H1 (cell line): ENCODE data around the gene TSPEAR. TPM values are rescaled to one million over a fixed set of nuclear protein-coding genes. Genes with fewer than 3 reads are reported as not detected.

Experiments
- CTCF ChIA-PET: fragments of 300-600 bp; sonication (Branson Sonifier 250); formaldehyde crosslinking; loops from one replicate; lab custom pipeline; 2021; ENCODE audit not compliant: partially characterized antibody; lab: Charles Lee
- POLR2A ChIA-PET: fragments of 300-600 bp; sonication (Branson Sonifier 250); formaldehyde crosslinking; loops from one replicate; lab custom pipeline; 2021; ENCODE audit warnings: inconsistent platforms; ENCODE audit not compliant: partially characterized antibody; lab: Charles Lee
- DNase-seq, 2 experiments: peaks; one replicate each; pipeline versions ENCODE4 v3.0.0 to v3.0.0-alpha.2; 2010 to 2022; ENCODE audit warnings: low spot score in 2 of 2, low read depth in 1 of 2, mixed read lengths in 1 of 2
- FAIRE-seq: peaks from 2 replicates; lab custom pipeline; 2011; peaks lifted over from hg19 to GRCh38; lab: Jason Lieb, UNC
- H2AFZ ChIP-seq: 2 replicates; pipeline ENCODE4 v1.8.1; 2012; ENCODE audit warnings: low read length, inconsistent platforms
- H2AK5ac ChIP-seq: 2 replicates; pipeline ENCODE4 v1.6.1; 2013; ENCODE audit warnings: low read depth, low read length
- H2BK120ac ChIP-seq: replicated peaks from 2 replicates; pipeline ENCODE3; 2013; ENCODE audit warnings: low read depth, low read length, inconsistent platforms
- H2BK12ac ChIP-seq: 2 replicates; pipeline ENCODE4 v1.6.1; 2013; ENCODE audit warnings: low read depth, low read length
- H2BK15ac ChIP-seq: 2 replicates; pipeline ENCODE4 v1.6.1; 2013; ENCODE audit warnings: low read length
- H2BK20ac ChIP-seq: 2 replicates; pipeline ENCODE4 v1.6.1; 2013; ENCODE audit warnings: low read length
- H2BK5ac ChIP-seq: 2 replicates; pipeline ENCODE4 v1.6.1; 2013; ENCODE audit warnings: low read depth, low read length
- H3K14ac ChIP-seq: 2 replicates; pipeline ENCODE4 v1.6.1; 2013; ENCODE audit warnings: inconsistent platforms; ENCODE audit not compliant: insufficient read length
- H3K18ac ChIP-seq: 2 replicates; pipeline ENCODE4 v1.6.1; 2013; ENCODE audit warnings: low read length; ENCODE audit errors: extremely low read depth
- H3K23ac ChIP-seq: 2 replicates; pipeline ENCODE4 v1.6.1; 2013; ENCODE audit warnings: inconsistent platforms; ENCODE audit not compliant: insufficient read length
- H3K23me2 ChIP-seq: 2 replicates; pipeline ENCODE4 v1.6.1; 2013; ENCODE audit warnings: low read depth, low read length
- H3K27ac ChIP-seq: 2 replicates; pipeline ENCODE4 v1.6.1; 2011; ENCODE audit warnings: low read depth, low read length, inconsistent platforms
- H3K27me3 ChIP-seq, 4 experiments: replicated peaks in 1 of 4; 1 replicate in 1 of 4; 2 replicates in 3 of 4; pipeline versions ENCODE4 v1.6.1 to v1.8.1; 2011 to 2013; ENCODE audit warnings: low read length in 3 of 4, mild to moderate bottlenecking in 3 of 4, inconsistent platforms in 2 of 4, mixed read lengths in 2 of 4, moderate library complexity in 1 of 4; ENCODE audit not compliant: control insufficient read depth in 3 of 4, insufficient read depth in 3 of 4; ENCODE audit errors: extremely low read depth in 1 of 4
- H3K36me3 ChIP-seq, 4 experiments: 2 replicates each; pipeline versions ENCODE4 v1.6.1 to v1.8.1; 2011 to 2013; ENCODE audit warnings: mild to moderate bottlenecking in 4 of 4, low read length in 3 of 4, moderate library complexity in 2 of 4, control low read depth in 1 of 4, inconsistent platforms in 1 of 4; ENCODE audit not compliant: insufficient read depth in 4 of 4, control insufficient read depth in 2 of 4
- H3K4ac ChIP-seq: replicated peaks from 2 replicates; pipeline ENCODE3; 2013; ENCODE audit warnings: low read length, low read depth, mixed read lengths, inconsistent platforms; ENCODE audit not compliant: insufficient read length
- H3K4me1 ChIP-seq, 4 experiments: replicated peaks in 1 of 4; 1 replicate in 1 of 4; 2 replicates in 3 of 4; pipeline versions ENCODE4 v1.6.1 to v1.8.1; 2011 to 2013; ENCODE audit warnings: low read length in 3 of 4, inconsistent platforms in 2 of 4, mixed read lengths in 1 of 4; ENCODE audit not compliant: insufficient read depth in 4 of 4, control insufficient read depth in 3 of 4
- H3K4me2 ChIP-seq, 2 experiments: 2 replicates each; pipeline versions ENCODE4 v1.6.1 to v1.8.1; 2011 to 2013; ENCODE audit warnings: low read depth in 2 of 2, low read length in 2 of 2, control low read depth in 1 of 2, inconsistent platforms in 1 of 2, mild to moderate bottlenecking in 1 of 2; ENCODE audit not compliant: insufficient read depth in 1 of 2
- H3K4me3 ChIP-seq, 4 experiments: fragments of 200-600, 300-600 bp in 1 of 4; sonication (generic), shearing (Covaris generic), sonication (Bioruptor Twin) in 1 of 4; 2 replicates each; pipeline versions ENCODE4 v1.5.1 to v1.8.1; 2011 to 2016; ENCODE audit warnings: low read length in 4 of 4, low read depth in 3 of 4, control low read depth in 2 of 4, inconsistent platforms in 2 of 4, mild to moderate bottlenecking in 2 of 4, mixed read lengths in 1 of 4, moderate library complexity in 1 of 4; ENCODE audit not compliant: insufficient read depth in 2 of 4; ENCODE audit errors: extremely low read depth in 1 of 4
- H3K56ac ChIP-seq: replicated peaks from 2 replicates; pipeline ENCODE3; 2013; ENCODE audit warnings: low read depth, mild to moderate bottlenecking, mixed read lengths, low read length, inconsistent platforms; ENCODE audit not compliant: insufficient read length
- H3K79me1 ChIP-seq: 2 replicates; pipeline ENCODE4 v1.6.1; 2013; ENCODE audit warnings: low read depth, low read length, control low read depth
- H3K79me2 ChIP-seq, 2 experiments: 2 replicates each; pipeline versions ENCODE4 v1.6.1 to v1.8.1; 2012 to 2013; ENCODE audit warnings: low read length in 2 of 2, mild to moderate bottlenecking in 2 of 2, inconsistent platforms in 1 of 2; ENCODE audit not compliant: insufficient read depth in 2 of 2, control insufficient read depth in 1 of 2
- H3K9ac ChIP-seq, 4 experiments: replicated peaks in 1 of 4; 1 replicate in 1 of 4; 2 replicates in 3 of 4; pipeline versions ENCODE4 v1.6.1 to v1.8.1; 2011 to 2013; ENCODE audit warnings: low read depth in 3 of 4, low read length in 3 of 4, control low read depth in 2 of 4, mild to moderate bottlenecking in 2 of 4, moderate library complexity in 2 of 4, inconsistent platforms in 1 of 4; ENCODE audit errors: extremely low read depth in 1 of 4
- H3K9me3 ChIP-seq, 2 experiments: 2 replicates each; pipeline versions ENCODE4 v1.6.1 to v1.8.1; 2012 to 2013; ENCODE audit warnings: mild to moderate bottlenecking in 2 of 2, moderate library complexity in 2 of 2, control low read depth in 1 of 2, inconsistent platforms in 1 of 2, low read depth in 1 of 2, low read length in 1 of 2, mixed read lengths in 1 of 2; ENCODE audit not compliant: insufficient read depth in 2 of 2
- H4K20me1 ChIP-seq, 2 experiments: replicated peaks in 1 of 2; 2 replicates each; pipeline versions ENCODE3 to v1.8.1; 2011 to 2013; ENCODE audit warnings: inconsistent platforms in 2 of 2, low read length in 2 of 2, mild to moderate bottlenecking in 1 of 2; ENCODE audit not compliant: insufficient read depth in 2 of 2, control insufficient read depth in 1 of 2
- H4K5ac ChIP-seq: 2 replicates; pipeline ENCODE4 v1.6.1; 2013; ENCODE audit warnings: low read length, low read depth, mixed read lengths, inconsistent platforms; ENCODE audit not compliant: insufficient read length
- H4K8ac ChIP-seq: 2 replicates; pipeline ENCODE4 v1.8.0; 2013; ENCODE audit warnings: mild to moderate bottlenecking, moderate library complexity, low read length, inconsistent platforms; ENCODE audit not compliant: insufficient read depth; ENCODE audit errors: extremely low read depth
- H4K91ac ChIP-seq: replicated peaks from 2 replicates; pipeline ENCODE3; 2013; ENCODE audit warnings: low read length, mixed read lengths, inconsistent platforms; ENCODE audit not compliant: insufficient read length
- ASH2L ChIP-seq: fragments of 200-600, 300-600 bp; sonication (generic); IDR thresholded peaks from one replicate; pipeline ENCODE4 v1.7.1; 2017; ENCODE audit warnings: low read length
- CEBPB ChIP-seq: IDR thresholded peaks from 2 replicates; pipeline ENCODE4 v1.6.1; 2012; ENCODE audit warnings: low read depth, low read length
- CREB1 ChIP-seq: IDR thresholded peaks from 2 replicates; pipeline ENCODE4 v1.6.1; 2012; ENCODE audit warnings: inconsistent platforms
- KDM4A ChIP-seq: IDR thresholded peaks from one replicate; pipeline ENCODE4 v1.7.1; 2012; ENCODE audit warnings: low read depth, mild to moderate bottlenecking, moderate library complexity, low read length, inconsistent platforms; ENCODE audit not compliant: severe bottlenecking
- MAX ChIP-seq: IDR thresholded peaks from 2 replicates; pipeline ENCODE4 v1.6.1; 2012; ENCODE audit warnings: inconsistent platforms
- SP1 ChIP-seq: IDR thresholded peaks from 2 replicates; pipeline ENCODE4 v1.6.1; 2011; ENCODE audit warnings: low read depth, low read length
- TCF12 ChIP-seq: IDR thresholded peaks from 2 replicates; pipeline ENCODE4 v1.6.1; 2011; ENCODE audit warnings: low read depth, mild to moderate bottlenecking, low read length
- WGBS, 2 experiments: shearing (Covaris generic) in 1 of 2; methylation state at CpG; one replicate each; pipeline versions ENCODE4 v1.1.6 to v1.1.7; 2013 to 2015; ENCODE audit warnings: low lambda C conversion rate in 2 of 2, mixed read lengths in 2 of 2, inconsistent platforms in 1 of 2, low coverage in 1 of 2, missing lambda C conversion rate in 1 of 2; ENCODE audit not compliant: insufficient replicate concordance in 2 of 2, insufficient coverage in 1 of 2, insufficient read length in 1 of 2; ENCODE audit errors: extremely low coverage in 1 of 2, missing lambda C conversion rate in 1 of 2; 5-methylcytosine and 5-hydroxymethylcytosine counted together
- polyA plus RNA-seq, 7 experiments: library from polyadenylated mRNA; depleted of rRNA in 3 of 7; stranded (reverse) in 5 of 7; unstranded in 2 of 7; fragments of >200 nt in 5 of 7; fragments of 200-250 nt in 2 of 7; gene quantifications; 1 replicate in 5 of 7; 2 replicates in 1 of 7; 4 replicates in 1 of 7; pipeline versions ENCODE4 v1.2.1 to v1.2.3, GENCODE V29; 2011 to 2013; ENCODE audit warnings: missing spikeins in 2 of 7, mixed read lengths in 2 of 7
- total RNA-seq: library from RNA; stranded (reverse); fragmentation: NEBNext Ultra II Directional; extraction: Animal tissue kit (Norgen Biotek cat#: 25700); gene quantifications from 2 replicates; pipeline ENCODE4 v1.2.1, GENCODE V29; 2021

The TSPEAR gene
- total and polyA plus RNA-seq, 2 of the 8 experiments (the other 6 are each of a cell fraction or from before 2014, with no cell fraction given): 0.58 to 0.89 TPM

- Histone ChIP-seq H3K56ac (no peak overlapping the region), H4K5ac (no peak overlapping the region), H2BK15ac (no peak overlapping the region), H4K8ac (no peak overlapping the region), H3K23ac (no peak overlapping the region), H3K36me3 (peaks cover 0 to 8% (median 3%) of the 10 kb centered on the region in 4 experiments; a peak in 3 of 8 replicates), H3K9ac (no peak overlapping the region), H3K79me1 (no peaks in the 10 kb centered on the region)
- CTCF ChIA-PET: interaction anchor here (0.6 to 4.0 kb wide), 4 partner anchors 19 to 280 kb away, joined by 3 to 21 read pairs (median 4); no protein-coding TSS in a partner anchor
- TF ChIP-seq ASH2L (no peak), MAX (no peak), SP1 (no peak), TCF12 (no peak), KDM4A (no peak), CREB1 (no peak), CEBPB (no peak)
- TF ChIP-seq, all 59 proteins: peak for 0
- Histone ChIP-seq H3K18ac (no peak overlapping the region), H2BK12ac (no peak overlapping the region), H3K27me3 (no peaks in the 10 kb centered on the region), H3K4me2 (no peak overlapping the region), H2BK5ac (no peak overlapping the region), H2BK120ac (no peak overlapping the region), H4K91ac (no peak overlapping the region), H3K9me3 (no peaks in the 10 kb centered on the region; a peak in 1 of 4 replicates), H3K27ac (no peak overlapping the region), H3K14ac (no peak overlapping the region), H3K4ac (no peak overlapping the region), H3K23me2 (0 out of 2 replicates have a peak, but pooled peaks cover 2% of the 10 kb centered on the region), H4K20me1 (peaks cover 3 to 6% of the 10 kb centered on the region in 2 experiments), H2AK5ac (no peak overlapping the region), H3K79me2 (no peaks in the 10 kb centered on the region), H2AFZ (no peak overlapping the region), H3K4me1 (peaks cover 0 to 3% (median 0%) of the 10 kb centered on the region in 4 experiments; a peak in 2 of 7 replicates), H2BK20ac (no peak overlapping the region), H3K4me3 (no peak overlapping the region)
- FAIRE-seq: no peak
- DNase-seq: no peak
- POLR2A ChIA-PET: interaction anchor here (1.4 to 2.7 kb wide), 2 partner anchors 7 to 13 kb away, joined by 3 to 9 read pairs; no protein-coding TSS in a partner anchor
- 89% methylated on average over 11 of the region's 15 CpGs; no CpG with 5 or more reads in 1 of the 2 experiments for WGBS, 2 experiments
Measured at GRCh38 chr21:44513389-44514217, 197.8 kb downstream of the TSPEAR start.
